HG03159 (cell line): ENCODE results near the gene SCML1.

Source experiments
- ATAC-seq: cut with Tn5 transposase; IDR thresholded peaks from one replicate; pipeline ENCODE4 v1.9.1; 2021; ENCODE audit warnings: mild to moderate bottlenecking, moderate library complexity; ENCODE audit not compliant: unreplicated experiment

Gene SCML1, protein sequence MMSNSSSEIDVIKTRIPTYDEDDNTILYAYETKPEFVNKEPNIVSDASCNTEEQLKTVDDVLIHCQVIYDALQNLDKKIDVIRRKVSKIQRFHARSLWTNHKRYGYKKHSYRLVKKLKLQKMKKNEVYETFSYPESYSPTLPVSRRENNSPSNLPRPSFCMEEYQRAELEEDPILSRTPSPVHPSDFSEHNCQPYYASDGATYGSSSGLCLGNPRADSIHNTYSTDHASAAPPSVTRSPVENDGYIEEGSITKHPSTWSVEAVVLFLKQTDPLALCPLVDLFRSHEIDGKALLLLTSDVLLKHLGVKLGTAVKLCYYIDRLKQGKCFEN

DNA sequence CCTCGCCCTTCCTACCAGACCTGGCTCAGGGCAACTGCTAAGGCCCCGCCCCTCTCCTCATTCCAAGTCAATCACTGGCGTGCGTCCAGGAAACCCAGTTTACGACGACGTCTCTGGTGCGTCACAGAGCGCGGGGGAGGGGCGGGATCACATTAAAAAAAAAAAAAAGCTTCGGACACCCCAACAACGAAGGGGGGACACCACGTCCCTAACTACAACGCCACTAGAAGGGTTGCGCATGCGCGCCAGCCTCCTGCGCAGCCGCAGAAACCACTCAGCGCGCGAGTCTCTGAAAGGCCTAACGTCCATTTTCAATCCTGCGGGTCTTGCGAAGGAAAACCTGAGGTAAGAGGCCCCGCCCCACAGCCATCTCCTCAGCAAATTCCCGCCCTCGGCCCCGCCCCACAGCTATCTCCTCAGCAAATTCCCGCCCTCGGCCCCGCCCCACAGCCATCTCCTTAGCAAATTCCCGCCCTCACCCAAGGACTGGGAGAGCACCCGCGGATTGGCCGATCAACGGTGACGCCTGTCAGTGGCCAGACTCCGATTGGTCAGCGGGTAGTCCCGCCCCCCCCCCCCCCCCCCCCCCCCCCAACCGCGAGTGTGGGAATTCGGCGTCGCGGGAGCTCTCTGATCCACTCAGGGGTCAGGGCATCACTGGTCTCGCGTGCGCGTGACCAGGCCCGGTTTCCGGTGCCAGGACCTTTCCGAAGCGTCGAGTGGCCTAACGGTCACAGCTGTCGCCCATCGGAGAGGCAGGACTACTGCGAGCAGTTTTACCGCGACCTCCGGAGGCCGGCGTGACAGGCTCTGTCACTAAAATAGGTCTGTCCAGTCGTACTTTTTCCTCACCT lies at the start of gene SCML1:
Gene SCML1, plus strand, starts transcription at position 638 of the 854 bp plus-strand sequence. CDS start 6,694 bp downstream, outside the sequence.
- peak; percentile 65 for ATAC-seq

DNA sequence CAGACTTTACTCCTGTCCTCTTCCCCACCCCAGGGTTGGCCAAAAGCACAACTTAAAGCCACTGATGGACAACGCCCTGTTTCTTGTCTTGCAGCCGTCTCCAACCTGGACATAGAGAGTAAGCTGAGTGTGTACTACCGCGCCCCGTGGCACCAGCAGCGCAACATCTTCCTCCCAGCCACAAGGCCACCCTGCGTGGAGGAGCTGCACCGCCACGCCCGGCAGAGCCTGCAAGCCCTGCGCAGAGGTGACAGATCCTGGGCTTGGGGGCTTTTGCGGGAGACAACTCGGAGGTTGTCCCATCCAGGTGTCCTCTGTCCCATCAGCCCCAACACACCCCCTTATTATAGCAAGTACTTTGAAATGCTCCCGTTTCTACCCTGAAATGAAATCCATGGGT lies 49.6 kb upstream of the SCML1 start:
- ATAC-seq = no peak

DNA sequence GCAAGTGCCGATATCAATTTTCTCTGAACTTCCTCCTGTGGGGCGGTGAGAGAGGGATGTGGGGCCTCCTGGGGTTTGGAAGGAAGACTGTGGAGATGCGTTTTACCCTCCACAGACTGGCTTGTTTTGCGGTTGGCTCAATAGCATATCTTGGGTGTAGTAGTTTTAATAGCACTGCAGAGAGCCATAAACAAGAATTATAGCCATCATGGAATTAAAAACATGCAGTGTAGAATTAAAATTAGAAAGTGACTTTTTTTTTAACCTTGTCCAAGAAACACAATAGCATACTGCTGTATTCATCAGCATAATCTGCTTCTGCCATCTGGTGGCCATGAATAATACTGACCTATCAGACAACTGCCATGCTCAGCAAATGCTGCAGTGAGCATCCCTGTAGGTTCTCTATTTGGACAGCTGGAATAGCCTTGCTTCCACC lies 47.3 kb upstream of the SCML1 start:
- ATAC-seq = no peak

DNA sequence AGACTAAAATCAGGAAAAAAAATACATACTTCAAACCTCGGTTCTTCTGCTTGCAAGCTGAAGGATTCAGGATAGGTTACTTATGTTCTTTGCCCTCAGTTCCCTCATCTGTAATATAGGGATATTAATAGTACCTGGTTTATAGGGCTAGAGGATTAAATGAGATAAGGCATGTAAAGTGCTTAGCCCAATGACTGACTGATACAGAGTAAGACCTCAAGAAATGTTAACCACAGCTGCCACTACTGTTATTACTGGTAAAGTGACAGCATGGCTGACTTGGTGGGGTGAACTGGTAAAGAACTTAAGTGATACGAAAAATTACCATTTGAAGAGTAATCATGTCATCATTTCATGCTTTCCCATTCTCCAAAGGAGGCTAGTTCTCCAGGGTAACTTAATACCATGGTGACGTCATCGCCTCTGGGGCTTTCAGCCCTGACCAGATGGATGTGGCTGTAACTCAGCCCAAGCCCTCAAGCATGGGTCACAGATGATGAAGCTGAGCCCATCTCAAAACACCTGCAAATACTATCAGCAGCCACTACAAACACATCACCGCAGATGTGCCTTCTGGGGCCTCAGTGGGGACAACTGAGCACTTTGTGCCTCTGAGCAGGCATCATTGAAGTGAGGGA lies 44.5 kb upstream of the SCML1 start:
- no peak for ATAC-seq

DNA sequence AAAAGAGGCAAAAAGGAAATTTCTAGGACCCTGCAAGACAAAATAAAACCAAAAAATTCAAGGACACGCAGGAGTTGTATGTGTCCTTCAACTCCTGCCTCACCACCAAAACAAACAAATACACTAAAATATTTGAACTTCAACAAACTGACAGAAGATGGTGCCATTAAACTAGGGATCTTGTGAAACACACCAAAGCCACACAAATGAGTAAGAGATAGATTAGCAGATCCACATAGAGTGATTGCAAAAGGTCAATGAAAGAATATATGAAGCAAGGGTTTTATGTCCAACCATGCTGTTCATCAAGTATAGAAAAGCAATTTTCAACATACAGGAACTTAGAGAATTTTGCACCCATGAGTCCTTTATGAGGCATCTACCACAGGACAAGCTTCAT lies 40.1 kb upstream of the SCML1 start:
- no peak for ATAC-seq

DNA sequence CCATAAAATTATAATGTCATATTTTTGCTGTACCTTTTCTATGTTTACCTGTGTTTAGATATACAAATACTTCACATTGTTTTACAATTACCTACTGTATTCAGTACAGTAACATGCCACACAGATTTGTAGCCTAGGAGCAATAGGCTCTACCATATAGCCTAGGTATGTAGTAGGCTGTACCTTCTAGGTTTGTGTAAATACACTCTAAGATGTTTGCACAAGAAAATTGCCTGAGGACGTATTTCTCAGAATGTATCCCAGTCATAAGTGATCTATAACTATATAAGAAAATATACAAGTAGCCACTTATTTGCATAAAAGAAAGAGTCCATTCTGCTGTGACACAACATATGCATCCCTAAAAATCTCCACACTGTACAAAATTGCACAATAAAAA lies 36.3 kb upstream of the SCML1 start:
- no peak for ATAC-seq

DNA sequence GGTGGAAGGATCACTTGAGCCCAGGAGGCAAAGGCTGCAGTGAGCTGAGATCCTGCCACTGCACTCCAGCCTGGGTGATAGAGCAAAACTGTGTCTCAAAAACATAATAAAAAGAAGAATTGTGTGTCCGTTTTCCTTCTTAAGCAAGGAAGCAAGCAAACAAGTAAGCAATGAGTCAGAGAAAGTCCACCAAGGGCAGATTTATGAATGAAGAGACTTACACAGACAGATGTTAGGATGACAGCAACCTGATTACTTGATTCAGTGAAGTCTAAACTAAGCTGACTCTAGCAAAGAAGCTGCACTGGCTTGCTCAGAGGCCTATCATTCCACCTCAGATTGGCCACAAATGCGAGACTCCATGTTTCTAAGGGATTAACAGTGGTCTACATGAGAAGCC lies 34.1 kb upstream of the SCML1 start:
- ATAC-seq = no peak

DNA sequence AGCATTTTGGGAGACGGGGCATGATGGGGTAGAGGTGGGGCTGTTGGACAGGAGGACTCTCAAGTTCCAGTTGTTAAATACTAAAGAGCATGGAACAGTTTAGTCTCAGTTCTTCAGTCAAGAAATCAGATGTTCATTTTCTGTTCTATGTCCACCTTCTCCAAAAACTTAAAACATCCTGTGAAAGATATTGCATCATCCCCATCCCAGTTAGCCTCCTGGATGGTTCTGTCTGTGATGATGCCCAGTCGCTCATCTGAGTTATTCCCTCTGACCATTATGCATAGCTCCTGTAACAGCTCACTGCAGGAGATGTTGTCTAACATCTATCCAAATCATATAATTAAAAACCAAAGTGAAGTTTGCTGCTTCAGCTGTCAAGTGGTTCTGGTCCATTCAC lies 32.1 kb upstream of the SCML1 start:
- ATAC-seq = no peak

DNA sequence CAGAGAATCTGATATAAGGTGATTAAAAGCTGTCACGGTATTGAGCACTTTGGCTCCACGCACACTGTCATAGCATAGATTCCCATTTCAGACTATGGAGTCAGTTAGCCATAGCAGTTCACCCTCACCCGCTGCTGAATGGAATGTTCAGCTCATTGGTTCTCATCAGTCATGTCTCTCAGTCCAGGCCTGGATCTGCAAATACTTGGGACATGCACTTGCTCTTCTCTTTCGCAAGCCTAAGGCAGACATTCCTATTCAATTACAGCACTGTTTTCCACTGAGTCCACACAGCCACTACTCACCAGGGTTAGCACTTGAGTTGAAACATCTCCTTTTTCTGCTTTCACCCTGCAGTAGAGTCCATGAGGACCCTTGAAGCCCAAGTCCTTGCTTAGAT lies 30.6 kb upstream of the SCML1 start:
- no peak for ATAC-seq

DNA sequence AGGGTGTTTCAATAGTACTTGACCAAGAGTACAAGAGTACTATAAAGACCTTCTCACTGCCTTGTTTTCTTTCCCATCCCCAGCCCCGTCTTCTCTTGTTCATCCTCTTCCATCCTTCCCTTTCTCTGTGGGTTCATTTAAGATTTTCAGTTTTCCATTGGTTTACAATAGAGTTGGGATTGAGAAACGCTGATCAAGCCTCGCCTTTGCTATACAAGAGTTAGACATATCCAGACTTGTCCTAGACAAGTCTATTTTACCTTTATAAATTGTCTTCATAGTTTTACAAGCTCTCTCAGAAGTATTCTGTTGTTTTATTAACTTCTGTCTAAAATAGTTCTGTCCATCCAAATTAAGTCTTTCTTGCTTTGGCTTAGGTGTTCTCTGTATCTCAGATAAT lies 29.6 kb upstream of the SCML1 start:
- ATAC-seq = no peak

DNA sequence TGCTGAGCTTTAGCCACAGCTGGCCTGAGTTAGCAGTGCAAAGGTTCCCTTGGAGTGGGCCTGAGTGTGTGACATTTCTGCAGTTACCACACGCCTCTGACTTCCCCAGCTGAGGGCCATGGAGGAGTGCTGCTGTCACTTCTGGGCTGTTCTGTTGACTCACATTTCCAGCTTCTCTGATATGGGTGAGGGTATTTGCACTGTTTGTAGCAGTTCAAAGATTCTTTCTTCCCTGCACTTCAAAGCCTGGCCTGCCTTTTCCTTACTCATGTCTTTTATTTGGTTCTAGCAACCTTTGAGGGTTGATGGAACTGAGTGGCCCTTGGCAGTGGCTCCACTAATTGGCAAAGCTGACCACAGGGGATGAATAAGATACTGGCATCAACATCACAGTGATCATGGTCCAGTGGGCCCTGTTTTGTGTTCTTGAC lies 26.4 kb upstream of the SCML1 start:
- no peak for ATAC-seq

DNA sequence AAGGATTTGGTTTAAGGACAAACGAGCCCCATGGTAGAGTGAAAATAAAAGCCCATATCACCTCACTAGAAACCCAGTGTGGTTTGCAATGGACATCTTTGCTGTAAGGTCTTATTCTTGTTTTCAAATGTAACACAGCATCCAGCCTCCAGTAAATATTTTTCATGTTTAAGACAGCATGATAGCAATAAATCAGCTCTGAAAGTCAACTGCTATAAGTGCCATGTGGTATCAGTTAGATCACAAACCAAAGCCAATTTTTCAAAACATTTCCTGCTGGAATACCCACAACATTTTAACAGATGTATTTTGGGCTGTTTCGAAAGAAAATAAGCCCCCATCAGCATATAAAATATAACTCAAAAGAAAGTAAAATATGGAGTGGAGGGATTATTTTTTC lies 24.0 kb upstream of the SCML1 start:
- no peak for ATAC-seq

DNA sequence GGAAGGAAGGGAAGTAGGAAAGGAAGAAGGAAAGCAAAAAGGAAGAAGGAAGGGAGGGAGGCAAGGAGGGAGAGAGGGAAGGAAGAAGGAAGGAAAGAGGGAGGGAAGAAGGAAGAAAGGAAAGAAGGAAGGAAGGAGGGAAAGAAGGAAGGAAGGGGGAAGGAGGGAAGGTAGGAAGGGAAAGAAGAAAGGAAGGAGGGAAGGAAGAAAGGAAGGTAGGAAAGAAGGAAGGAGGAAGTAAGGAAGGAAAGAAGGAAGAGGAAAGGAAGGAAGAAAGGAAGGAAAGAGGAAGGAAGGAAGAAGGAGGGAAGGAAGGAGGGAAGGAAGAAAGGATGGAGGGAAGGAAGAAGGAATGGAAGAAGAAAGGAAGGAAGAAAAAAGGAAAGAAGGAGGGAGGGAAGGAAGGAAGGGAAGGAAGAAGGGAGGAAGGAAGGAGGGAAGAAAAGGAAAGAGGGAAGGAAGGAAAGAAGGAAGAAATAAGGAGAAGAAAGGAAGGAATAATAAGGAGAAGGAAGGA lies 18.6 kb upstream of the SCML1 start:
- no peak for ATAC-seq

DNA sequence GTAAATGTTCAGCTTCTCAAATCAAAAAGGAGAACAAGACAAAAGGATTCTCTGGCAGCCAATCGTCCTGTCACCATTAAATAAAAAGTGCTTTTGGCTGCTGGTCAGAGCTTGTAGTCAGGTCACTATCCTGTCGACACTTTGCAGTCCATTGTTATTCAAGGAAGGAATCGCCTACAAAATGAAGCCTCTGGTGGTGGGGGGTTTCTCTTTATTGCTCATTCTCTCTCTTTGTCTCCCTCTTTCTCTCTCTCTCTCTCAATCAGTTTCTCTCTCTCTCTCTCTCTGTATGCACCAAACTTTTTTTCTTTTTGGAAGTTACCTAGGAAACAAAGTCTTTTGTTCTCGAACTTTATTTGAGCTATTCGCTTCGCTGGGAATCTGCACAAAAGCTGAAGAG lies 17.6 kb upstream of the SCML1 start:
- ATAC-seq = no peak

DNA sequence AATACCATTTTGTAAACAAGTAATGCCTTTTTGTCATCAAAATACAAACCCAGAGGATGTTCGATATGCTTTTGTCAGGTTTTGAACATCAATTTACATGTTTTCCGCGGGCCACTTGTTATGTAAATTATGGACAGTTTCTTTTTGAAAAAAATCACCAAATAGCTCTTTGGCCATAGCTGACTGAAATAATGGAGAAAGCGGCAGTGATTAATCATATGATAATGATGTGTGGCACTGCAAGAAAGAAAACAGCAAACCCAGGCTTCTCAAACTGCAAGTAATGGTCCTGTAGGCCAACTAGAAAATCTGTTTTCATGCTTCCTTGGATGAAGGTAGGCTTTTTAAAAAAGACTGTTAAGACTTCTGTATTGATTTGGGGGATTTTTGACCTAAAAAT lies 15.6 kb upstream of the SCML1 start:
- no peak for ATAC-seq

DNA sequence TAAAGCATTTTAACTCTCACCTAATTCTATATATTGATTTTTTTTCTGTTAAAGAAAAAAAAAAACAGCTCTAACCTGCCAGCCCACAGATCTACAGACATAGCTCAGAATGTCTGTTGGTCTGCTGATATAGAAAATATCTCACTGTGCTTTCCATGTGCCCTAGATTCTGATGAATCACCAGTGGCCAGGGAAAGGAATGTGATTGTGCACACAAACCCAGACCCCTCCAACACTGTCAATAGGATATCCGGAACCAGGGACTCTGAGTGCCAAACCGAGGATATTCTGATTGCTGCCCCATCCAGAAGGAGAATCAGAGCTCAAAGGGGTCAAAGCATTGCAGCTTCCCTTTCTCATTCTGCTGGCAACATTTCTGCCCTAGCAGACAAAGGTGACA lies 12.1 kb upstream of the SCML1 start:
- no peak for ATAC-seq

DNA sequence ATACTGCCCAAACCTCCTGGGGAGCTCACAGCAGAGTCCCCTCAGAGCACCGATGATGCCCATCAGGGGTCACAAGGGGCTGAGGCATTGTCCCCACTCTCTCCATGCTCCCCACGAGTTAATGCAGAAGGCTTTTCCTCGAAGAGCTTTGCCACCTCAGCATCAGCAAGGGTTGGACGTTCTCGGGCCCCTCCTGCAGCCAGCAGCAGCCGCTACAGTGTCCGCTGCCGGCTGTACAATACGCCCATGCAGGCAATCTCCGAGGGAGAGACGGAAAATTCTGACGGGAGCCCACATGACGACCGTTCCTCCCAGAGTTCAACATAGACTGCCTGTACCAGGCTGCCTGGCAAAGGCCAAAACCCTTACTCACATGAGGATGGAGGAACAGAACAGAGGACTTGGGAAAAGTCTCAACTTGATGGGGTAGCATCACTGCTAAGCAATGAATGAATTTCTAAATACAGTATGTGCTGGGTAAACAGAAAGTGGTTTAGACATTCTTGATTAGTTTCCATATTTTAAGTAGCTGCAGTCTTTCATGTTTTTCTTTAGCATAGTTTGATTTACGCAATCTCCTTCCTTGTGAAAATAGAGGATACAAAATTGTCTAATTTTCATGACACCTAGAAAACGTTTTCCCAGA lies 5.0 kb upstream of the SCML1 start:
- no peak for ATAC-seq

DNA sequence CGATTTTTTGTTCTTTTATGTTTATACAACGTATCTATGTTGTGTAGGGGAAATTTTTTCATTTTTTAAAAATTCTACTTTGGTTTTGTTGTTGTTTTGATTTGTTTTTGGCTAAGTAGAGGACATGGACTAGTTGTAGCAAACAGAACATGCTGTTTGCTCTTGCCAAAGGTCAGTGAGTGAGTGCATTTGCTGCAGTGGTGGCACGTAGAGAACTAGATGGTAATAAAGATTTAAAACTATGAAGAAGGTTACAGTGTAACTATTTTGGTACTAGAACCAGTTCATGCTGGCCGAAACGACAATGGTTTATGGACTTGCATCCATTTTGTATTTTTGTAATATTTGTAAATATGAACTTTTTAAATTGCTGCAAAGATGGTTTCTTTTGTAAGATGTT lies 1.9 kb upstream of the SCML1 start:
- no peak for ATAC-seq

DNA sequence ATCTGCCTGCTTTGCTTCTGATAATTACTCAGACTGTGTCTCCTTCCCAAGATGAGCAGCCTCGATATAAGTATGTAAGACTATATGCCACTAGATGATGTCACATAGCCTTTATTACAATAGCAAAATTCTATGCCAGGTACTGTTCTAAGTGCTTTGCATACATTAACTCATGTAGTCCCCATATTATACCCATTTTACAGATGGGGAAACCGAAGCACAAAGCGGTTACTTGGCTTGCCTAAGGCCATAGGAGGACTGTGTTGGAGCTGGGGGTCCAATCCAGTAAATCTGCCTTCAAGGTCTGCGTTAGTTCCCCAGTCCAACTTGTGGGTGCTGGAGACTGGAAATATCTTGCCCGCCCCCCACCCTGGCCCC lies 826 bp upstream of the SCML1 start:
- ATAC-seq = no peak

DNA sequence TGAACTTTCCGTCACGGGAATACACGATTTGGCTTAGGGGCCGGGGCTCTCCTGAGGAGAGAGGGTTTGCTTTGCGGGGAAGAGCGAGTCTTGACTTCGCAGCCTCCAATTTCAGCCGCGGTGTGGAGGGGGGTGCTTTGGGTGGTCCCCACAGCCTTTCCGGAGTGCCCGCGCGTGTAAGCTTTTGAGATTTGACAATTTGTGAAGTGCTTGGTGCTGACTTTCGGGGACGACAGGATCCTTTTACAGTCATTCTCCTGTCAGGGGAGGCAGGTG lies 355 bp downstream of the SCML1 start:
- peak; percentile 19 for ATAC-seq

DNA sequence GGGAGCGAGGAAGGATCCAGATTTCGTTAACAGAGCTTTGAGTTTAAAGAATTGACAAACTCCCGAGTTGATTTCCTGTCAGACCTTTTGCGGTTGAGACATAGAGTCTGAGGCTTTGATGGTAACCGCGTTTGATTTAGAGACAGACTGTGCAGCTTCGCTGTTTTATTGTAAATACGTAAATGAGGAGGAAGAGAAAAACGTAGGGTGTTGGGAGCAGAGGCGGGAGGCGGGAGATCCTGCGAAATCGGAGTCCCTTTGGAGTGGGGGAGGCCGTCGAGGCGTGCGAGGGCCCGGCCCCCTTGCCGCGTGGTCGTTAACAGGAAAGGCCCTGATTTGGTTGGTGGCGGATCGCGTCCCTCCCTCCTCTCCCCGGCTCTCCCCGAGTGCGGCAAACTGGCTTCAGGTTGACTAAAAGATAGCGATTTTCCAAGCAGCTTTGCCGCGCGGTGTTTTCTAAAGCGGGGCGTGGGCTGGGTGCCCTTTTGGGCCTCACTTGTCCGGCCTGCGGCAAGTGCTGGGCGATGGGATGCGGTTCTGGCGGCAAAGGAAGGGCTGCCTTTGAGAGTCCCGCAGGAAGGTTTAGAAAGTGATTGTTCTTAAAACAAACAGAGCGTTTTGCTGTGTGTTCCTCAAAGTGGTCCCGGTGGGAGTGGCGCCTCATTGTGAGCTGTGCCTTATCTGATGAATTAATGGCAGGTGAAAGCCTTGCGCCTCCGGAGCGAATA lies 857 bp downstream of the SCML1 start:
- no peak for ATAC-seq
